Measurements from ENCODE around the gene GRPEL1.
A peak's percentile ranks its signal among the peaks of the same experiment; 100 is the strongest.

GRPEL1 gene

GRCh38 chr4:7045553-7045952 lies 22.3 kb downstream of the GRPEL1 start:
- DNase-seq (ENCODE audit: low read depth), result no peak

- DNase-seq (ENCODE audit: low read depth), result peak; percentile 34
These were observed 23.5 kb downstream of the GRPEL1 start for GRCh38 chr4:7044137-7044930.

- DNase-seq (ENCODE audit: low read depth), result peak; percentile 39
These were observed 24.4 kb downstream of the GRPEL1 start, which contains the start of gene TADA2B for GRCh38 chr4:7043284-7044136. Gene TADA2B (plus strand): TSS chr4:7043372. CDS start chr4:7043580, 208 bp downstream.

GRCh38 chr4:7042503-7043283 lies 25.2 kb downstream of the GRPEL1 start:
- peak; percentile 99 for DNase-seq (ENCODE audit: low read depth)

- no peak for DNase-seq (ENCODE audit: low read depth)
These were observed 25.9 kb downstream of the GRPEL1 start for GRCh38 chr4:7041801-7042502.

GRCh38 chr4:7041246-7041645 lies 26.6 kb downstream of the GRPEL1 start:
- no peak for DNase-seq (ENCODE audit: low read depth)

- no peak for DNase-seq (ENCODE audit: low read depth)
These were observed 27.1 kb downstream of the GRPEL1 start for GRCh38 chr4:7040765-7041164.

- DNase-seq (ENCODE audit: low read depth), result no peak
These were observed 30.4 kb downstream of the GRPEL1 start for GRCh38 chr4:7037425-7037824.

GRCh38 chr4:7034262-7035081 lies 33.4 kb downstream of the GRPEL1 start:
- peak; percentile 64 for DNase-seq (ENCODE audit: low read depth)

GRCh38 chr4:7032596-7032995 lies 35.3 kb downstream of the GRPEL1 start:
- DNase-seq (ENCODE audit: low read depth), result peak; percentile 12

GRCh38 chr4:7031558-7032449 lies 36.1 kb downstream of the GRPEL1 start:
- peak; percentile 63 for DNase-seq (ENCODE audit: low read depth)

GRCh38 chr4:7030856-7031255 lies 37.0 kb downstream of the GRPEL1 start:
- no peak for DNase-seq (ENCODE audit: low read depth)

- no peak for DNase-seq (ENCODE audit: low read depth)
These were observed 37.9 kb downstream of the GRPEL1 start for GRCh38 chr4:7029921-7030320.

GRCh38 chr4:7029212-7029611 lies 38.7 kb downstream of the GRPEL1 start:
- no peak for DNase-seq (ENCODE audit: low read depth)

- no peak for DNase-seq (ENCODE audit: low read depth)
These were observed 40.0 kb downstream of the GRPEL1 start for GRCh38 chr4:7027913-7028312.

GRCh38 chr4:7027284-7027683 lies 40.6 kb downstream of the GRPEL1 start:
- DNase-seq (ENCODE audit: low read depth), result no peak

- no peak for DNase-seq (ENCODE audit: low read depth)
These were observed 41.8 kb downstream of the GRPEL1 start for GRCh38 chr4:7026107-7026506.

GRCh38 chr4:7025040-7025602 lies 42.7 kb downstream of the GRPEL1 start:
- no peak for DNase-seq (ENCODE audit: low read depth)

- DNase-seq (ENCODE audit: low read depth), result no peak
These were observed 43.5 kb downstream of the GRPEL1 start for GRCh38 chr4:7024336-7024890.

Measured in iris pigment epithelial cell (primary cell).